NCI-H1436 (cell line): ENCODE measurements around the gene GULP1.

Experiments used
- DNase-seq: peaks from one replicate; lab custom pipeline; 2025; lab: John Stamatoyannopoulos, UW

The GULP1 gene

DNA sequence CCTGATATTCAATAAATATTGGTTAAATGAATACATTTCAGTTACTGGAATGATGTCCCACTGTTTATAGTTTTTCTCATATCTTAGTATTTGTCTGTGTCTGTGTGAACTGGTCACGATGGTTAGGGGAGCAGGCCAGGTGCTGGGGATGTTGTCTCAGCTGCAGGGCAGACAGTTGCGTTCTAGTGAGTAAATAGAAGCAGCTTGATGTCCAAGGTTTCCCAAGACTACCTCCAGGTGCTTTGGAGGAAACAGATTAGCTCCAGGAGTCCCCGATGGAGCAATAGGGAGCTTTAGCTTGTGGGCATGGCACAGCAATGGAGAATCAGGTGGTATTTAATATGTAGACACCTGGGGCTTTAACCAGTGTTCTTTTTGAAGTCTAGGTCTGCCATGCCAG, 75.5 kb downstream of the GULP1 start:
- no peak for DNase-seq

DNA sequence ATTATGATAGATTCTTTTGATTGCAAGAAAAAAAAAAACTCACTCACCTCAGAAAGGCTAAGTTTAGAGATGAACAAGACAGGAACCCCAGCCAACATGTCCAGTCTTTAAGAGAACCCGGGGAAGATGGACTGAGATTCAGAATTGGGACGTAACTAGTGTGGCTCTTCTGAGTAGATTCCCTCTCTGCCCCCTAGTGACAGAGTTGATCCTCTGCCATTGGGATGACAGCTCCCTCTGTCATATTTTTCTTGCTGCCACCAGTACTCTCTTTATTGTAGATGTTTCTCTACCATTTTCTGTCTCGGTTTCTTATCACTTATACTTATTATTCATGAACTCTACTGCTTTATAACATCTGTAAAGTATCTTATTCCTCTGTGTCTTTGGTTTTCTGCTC, 77.7 kb downstream of the GULP1 start:
- peak; percentile 12 for DNase-seq

DNA sequence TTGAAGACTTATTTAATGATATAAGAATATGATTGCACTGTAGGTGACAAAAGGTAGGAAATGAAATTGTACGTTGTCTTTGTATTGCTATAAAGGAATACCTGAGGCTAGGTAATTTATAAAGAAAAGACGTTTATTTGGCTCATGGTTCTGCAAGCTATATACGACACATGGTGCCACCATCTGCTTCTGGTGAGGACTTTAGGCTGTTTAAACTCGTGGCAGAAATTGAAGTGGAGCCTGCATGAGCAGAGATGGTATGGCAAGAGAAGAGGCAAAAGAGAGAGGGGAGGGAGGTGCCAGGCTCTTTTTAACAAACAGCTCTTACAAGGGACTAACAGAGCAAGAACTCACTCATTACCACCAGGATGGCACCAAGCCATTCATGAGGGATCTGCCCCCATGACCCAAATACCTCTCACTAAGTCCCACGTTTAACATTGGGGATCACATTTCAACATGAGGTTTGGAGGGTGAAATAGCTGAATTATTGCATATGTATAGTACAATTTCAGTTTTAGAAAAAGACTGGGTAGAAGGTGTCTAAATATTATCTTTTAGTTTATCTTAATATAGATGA, 86.8 kb downstream of the GULP1 start:
- DNase-seq: no peak

DNA sequence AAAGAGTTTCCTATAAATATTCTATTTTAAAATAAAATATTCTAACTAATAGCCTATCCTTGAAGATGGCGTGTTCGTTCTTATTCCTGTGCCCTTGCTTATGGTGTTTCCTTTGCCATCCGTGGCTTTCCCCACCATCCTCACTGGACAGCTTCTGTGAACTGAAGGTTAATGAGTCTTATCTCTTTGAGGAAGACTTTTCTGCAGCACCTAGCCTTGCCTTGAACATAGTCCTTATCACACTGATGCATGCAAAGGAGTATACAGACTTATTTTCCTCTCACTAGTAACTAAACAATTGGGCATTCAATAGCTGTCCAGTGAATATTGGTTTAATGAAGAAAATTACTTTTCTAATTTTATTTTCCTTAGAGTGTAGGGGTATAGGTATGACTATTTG, 88.1 kb downstream of the GULP1 start:
- DNase-seq: no peak

DNA sequence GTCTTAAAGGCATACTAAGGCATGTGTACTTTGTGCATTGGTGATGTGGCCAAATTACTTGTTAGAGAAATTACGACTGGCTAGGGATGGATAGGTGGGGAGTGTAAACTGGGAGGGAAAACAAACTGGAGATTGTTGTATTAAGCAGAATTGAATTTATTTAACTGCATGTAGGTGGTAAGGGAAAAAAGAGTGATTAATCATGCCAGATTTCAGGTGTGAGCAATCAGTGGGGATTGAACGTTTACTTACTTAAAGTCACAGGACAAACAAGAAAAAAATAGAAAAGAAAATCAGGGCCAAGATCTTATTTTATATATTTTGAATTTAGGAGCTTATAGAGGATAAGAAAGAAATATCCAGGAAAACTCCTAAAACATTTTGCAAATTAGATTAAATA, 88.6 kb downstream of the GULP1 start:
- DNase-seq: no peak

- no peak for DNase-seq
Observed at GRCh38 chr2:188381614-188382013, 89.9 kb downstream of the GULP1 start.

DNA sequence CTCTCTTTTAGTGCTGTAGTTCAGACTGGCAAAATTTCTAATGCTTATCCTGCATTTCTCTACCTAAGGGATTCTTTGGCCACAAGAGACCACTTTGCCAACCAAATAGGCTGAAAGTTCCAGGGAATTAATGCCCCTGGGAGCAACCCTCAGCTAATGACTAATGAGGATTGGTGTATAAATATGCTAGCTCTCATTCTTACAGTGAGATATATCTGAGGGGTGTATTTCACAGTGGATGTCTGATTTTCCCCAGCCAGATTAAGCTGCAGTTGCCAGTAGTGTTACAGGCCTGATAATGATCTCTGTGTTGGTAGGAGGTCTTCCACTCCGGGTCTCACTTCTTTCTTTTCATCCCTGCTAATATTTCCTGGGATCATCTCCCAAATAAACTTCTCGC, 90.4 kb downstream of the GULP1 start:
- DNase-seq: no peak

GRCh38 chr2:188383158-188383557, 91.5 kb downstream of the GULP1 start:
- no peak for DNase-seq

DNA sequence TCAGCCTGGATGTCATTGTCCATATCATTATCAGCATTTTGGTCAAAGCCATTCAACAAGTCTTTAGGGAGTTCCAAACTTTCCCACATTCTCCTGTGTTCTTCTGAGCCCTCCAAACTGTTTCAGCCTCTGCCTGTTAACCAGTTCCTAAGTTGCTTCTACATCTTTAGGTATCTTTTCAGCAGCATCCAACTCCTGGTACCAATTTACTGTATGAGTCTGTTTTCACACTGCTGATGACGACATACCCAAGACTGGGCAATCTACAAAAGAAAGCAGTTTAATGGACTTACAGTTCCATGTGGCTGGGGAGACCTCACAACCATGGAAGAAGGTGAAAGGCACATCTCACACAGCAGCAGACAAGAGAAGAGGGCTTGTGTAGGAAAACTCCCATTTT, 94.2 kb downstream of the GULP1 start:
- DNase-seq: no peak

- no peak for DNase-seq
Observed at GRCh38 chr2:188388831-188389230, 97.2 kb downstream of the GULP1 start.

DNA sequence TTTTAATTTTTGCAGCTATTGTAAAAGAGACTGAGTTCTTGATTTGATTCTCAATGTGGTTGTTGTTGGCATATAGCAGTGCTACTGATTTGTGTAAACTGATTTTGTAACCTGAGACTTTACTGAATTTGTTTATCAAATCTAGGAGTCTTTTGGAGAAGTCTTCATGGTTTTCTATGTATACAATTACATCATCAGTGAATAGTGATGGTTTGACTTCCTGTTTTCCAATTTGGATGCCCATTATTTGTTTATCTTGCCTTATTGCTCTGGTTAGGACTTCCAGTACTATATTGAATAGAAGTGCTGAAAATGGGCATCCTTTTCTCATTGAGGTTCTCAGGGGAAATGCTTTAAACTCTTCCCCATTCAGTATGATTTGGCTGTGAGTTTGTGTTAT, 99.7 kb downstream of the GULP1 start:
- DNase-seq: no peak

GRCh38 chr2:188394931-188395472, 103.3 kb downstream of the GULP1 start:
- no peak for DNase-seq

- DNase-seq: peak; percentile 7
Observed at GRCh38 chr2:188395903-188396689, 104.4 kb downstream of the GULP1 start.

- DNase-seq: no peak
Observed at GRCh38 chr2:188399159-188399558, 107.5 kb downstream of the GULP1 start.

DNA sequence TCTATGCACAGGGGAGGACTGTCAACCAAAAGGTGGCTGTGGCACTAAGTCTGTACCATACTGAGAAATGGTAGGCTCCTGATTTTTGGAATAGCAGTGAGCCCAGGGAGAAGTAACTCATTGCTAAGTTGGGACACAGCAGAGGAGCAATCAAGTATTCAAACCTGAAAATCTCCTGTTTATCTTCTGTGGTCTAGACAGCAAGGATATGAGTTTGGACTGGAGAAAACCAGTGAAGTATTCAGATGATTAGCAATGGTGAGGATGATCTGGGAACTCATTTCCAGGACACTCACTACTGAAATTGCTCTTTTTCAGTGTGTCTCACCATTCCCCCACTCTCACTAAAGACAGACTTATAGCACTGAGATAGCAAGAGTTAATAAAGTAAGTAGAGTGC, 112.0 kb downstream of the GULP1 start:
- DNase-seq: no peak

DNA sequence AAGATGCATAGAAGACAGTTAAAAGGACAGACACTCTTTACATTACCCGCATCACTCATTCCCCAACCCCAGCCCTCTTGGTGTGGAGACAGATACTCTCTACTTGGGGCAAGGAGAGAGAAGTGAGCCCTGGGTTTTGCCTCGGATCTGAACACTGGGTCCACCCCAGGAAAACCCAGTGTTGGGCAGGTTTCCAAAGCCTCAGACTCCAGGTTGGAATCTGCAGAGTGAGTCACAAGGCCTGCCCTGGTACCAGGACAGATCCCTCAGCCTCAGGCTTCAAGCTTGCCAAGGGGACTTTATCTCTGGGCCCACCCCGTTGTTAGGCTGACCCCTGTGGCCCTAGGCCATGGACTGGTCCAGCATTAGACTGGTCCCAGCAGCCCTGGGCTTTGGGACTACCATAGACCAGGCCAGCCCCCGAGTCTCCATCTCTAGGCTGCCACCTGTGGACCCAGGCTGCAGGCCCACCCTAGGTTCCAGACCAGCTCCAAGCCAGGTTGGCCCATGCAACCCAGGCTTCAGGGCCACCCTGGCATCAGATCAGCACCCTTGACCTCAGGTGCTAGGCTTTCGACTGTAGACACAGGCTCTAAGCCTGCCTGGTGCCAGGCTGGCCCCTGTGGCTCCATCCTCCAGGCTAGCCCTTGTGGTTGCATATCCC, 112.8 kb downstream of the GULP1 start:
- DNase-seq: no peak

DNA sequence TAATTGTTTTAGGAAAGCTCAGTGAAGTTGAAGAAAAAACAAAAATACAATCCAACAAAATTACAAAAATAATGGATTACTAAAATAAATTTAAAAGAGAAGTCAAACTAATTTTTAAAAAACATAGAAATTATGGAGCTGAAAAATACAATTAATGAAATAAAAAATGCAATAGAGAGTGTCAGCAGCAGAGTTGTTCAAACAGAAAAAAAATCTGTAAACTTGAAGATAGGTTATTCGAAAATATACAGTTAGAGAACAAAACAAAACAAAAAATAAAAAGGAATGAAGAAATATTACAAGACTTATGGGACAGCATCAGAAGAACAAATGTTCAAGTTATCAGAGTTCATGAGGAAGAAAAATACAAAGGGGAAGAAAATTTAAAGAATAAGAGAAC, 114.7 kb downstream of the GULP1 start:
- DNase-seq: no peak

GRCh38 chr2:188410504-188411235, 119.0 kb downstream of the GULP1 start:
- no peak for DNase-seq

- DNase-seq: no peak
Observed at GRCh38 chr2:188412190-188412589, 120.5 kb downstream of the GULP1 start.

- DNase-seq: no peak
Observed at GRCh38 chr2:188414411-188414810, 122.7 kb downstream of the GULP1 start.

GRCh38 chr2:188414869-188415753, 123.4 kb downstream of the GULP1 start:
- no peak for DNase-seq

GRCh38 chr2:188415754-188416083, 124.0 kb downstream of the GULP1 start:
- no peak for DNase-seq
